ENCODE data around the gene BMPER. TPM values are rescaled to one million over a fixed set of nuclear protein-coding genes. Genes with fewer than 3 reads are reported as not detected.

BMPER gene
- total RNA-seq, 1 donor from 2014 or later, result 10.2 TPM

DNA sequence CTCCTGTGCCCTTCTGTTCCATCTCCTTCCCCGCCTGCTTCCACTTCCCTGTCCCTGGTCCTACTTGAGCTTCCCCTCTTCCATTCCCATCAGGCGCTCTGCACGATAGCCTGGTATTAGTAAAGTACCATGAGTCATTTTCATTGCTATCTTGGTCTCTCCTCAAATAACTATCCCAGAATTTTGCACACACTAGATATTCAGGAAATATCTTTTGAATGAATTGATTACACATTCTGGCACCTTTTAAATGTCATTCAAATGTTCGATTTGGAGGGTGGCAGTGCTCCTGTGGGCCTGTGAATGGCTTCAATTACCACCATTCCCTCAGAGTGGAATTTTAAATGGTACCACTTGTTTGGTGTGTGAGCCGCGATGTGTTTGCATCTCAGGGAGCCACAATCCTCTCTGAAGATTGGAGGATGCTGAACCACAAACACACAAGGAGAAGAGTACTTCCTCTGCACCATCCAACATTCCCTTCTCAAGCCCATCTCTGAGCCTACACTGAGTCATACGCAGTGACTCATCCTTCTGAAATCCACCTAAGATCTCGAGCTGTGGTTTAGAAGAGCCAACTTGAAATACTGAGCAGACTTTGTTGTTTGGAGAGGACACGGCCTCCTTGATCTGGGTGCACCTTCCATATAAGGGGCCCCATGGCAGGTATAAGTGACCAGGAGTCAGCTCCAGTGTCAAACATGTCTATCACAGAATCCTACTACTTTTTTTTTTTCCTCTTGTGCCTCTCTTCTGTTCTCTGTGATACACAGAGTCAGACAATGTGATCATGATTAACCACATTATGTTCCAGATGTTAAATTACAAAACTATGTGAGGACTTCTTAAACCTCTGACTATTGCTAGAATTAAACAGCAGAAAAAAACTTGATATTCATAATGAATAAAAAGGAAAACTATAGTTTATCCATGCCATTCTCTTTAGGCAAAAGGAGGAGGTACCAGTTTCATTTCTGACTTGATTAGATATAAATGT is 81.9 kb downstream of the BMPER start:
- Mint-ChIP-seq H3K4me3 (no peak overlapping the region), H3K4me1 (ENCODE audit: unreplicated experiment) (peaks cover 5% of the 10 kb centered on the region), H3K27me3 (peaks cover 2% of the 10 kb centered on the region), H3K9me3 (no peaks in the 10 kb centered on the region), H3K27ac (no peak overlapping the region), H3K36me3 (no peaks in the 10 kb centered on the region)
- TF ChIP-seq, protein P1, sequence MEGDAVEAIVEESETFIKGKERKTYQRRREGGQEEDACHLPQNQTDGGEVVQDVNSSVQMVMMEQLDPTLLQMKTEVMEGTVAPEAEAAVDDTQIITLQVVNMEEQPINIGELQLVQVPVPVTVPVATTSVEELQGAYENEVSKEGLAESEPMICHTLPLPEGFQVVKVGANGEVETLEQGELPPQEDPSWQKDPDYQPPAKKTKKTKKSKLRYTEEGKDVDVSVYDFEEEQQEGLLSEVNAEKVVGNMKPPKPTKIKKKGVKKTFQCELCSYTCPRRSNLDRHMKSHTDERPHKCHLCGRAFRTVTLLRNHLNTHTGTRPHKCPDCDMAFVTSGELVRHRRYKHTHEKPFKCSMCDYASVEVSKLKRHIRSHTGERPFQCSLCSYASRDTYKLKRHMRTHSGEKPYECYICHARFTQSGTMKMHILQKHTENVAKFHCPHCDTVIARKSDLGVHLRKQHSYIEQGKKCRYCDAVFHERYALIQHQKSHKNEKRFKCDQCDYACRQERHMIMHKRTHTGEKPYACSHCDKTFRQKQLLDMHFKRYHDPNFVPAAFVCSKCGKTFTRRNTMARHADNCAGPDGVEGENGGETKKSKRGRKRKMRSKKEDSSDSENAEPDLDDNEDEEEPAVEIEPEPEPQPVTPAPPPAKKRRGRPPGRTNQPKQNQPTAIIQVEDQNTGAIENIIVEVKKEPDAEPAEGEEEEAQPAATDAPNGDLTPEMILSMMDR (conservative IDR thresholded peaks at IDR 0.05), result no peak
- no peak for DNase-seq (ENCODE audit: extremely low spot score, unreplicated experiment)

DNA sequence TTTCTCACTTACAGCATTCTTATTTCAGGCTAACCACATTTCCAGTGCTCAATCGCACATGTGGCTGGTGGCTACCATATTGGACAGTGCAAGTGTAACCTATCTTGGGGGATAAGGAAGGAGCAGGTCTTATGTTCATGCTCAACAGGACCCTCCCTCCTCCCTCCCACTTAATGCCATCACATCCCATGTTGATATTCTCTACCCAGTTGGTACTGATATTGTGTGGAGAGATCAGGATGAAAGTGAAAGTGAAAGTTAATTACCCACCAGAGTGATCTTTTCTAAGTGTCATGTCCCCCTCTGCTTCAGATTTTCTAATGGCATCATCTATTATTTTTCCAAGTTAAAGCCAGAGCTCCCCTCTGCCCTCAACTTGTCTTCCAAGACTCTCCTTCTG is 91.6 kb downstream of the BMPER start:
- no peak overlapping the region for H3K4me3 Mint-ChIP-seq
- no peaks in the 10 kb centered on the region for H3K27me3 Mint-ChIP-seq
- no peak for DNase-seq (ENCODE audit: extremely low spot score, unreplicated experiment)
- peaks cover 5% of the 10 kb centered on the region for H3K9me3 Mint-ChIP-seq
- TF ChIP-seq, protein P1 (conservative IDR thresholded peaks at IDR 0.05), result no peak
- H3K4me1 Mint-ChIP-seq (ENCODE audit: unreplicated experiment), result no peaks in the 10 kb centered on the region
- H3K36me3 Mint-ChIP-seq, result no peaks in the 10 kb centered on the region
- H3K27ac Mint-ChIP-seq, result no peak overlapping the region

DNA sequence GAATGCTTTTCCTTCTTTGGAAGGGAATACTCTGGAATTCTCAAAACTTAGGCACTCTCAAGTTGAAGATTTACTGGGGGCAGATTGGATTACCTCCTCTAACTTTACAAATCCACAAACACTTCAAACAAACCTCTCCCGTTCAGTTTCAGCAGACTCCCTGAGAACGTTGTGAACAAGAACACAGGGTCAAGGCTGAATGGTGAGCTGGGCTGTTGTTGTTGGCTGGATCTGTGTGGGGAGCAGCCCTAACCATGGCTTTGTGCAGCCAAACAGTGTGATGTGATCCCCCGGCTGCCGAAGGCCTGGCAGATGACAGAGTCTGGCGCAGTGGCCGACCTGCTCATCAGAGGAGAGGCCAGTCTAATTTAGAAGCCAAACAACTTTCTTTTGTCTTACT is 93.1 kb downstream of the BMPER start:
- peaks cover 5% of the 10 kb centered on the region for H3K9me3 Mint-ChIP-seq
- H3K36me3 Mint-ChIP-seq, result no peaks in the 10 kb centered on the region
- H3K4me1 Mint-ChIP-seq (ENCODE audit: unreplicated experiment), result no peaks in the 10 kb centered on the region
- DNase-seq (ENCODE audit: extremely low spot score, unreplicated experiment), result no peak
- H3K27ac Mint-ChIP-seq, result no peak overlapping the region
- no peaks in the 10 kb centered on the region for H3K27me3 Mint-ChIP-seq
- no peak overlapping the region for H3K4me3 Mint-ChIP-seq
- TF ChIP-seq, protein P1 (conservative IDR thresholded peaks at IDR 0.05), result no peak

DNA sequence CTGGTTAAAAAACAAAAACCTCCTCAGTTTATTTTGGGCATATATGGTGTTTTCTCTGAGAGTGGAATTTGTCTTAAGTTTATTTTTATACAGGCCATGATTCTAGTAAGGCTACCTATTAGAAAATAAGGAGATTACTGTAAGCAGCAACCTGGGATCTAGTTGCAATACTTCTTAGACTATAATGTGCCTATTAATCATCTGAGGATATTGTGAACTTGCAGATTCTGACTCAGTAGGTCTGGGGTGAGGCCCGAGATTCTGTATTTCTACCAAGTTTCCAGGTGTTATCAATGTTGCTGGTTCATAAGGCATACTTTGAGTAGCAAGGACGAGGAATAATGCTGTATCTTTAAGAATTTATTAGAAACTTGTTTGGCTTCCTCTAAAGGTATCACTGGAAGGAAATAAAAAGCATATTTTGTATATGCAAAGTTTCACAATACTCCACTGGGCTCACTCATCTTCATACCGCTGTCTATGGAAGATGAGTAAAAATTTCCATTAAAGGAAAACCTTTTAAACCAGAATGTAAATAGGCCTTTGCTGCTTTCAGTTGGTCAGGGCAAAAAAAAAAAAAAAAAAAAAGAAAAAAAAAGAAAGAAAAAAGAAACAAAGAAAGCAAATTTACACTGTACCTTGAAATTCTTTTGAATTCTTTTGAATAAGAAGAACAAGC is 105.8 kb downstream of the BMPER start:
- Mint-ChIP-seq H3K27me3 (no peaks in the 10 kb centered on the region), H3K4me1 (ENCODE audit: unreplicated experiment) (peaks cover 8% of the 10 kb centered on the region), H3K36me3 (no peaks in the 10 kb centered on the region), H3K27ac (no peak overlapping the region), H3K9me3 (no peaks in the 10 kb centered on the region), H3K4me3 (no peak overlapping the region)
- TF ChIP-seq, protein P1 (conservative IDR thresholded peaks at IDR 0.05), result no peak
- no peak for DNase-seq (ENCODE audit: extremely low spot score, unreplicated experiment)

DNA sequence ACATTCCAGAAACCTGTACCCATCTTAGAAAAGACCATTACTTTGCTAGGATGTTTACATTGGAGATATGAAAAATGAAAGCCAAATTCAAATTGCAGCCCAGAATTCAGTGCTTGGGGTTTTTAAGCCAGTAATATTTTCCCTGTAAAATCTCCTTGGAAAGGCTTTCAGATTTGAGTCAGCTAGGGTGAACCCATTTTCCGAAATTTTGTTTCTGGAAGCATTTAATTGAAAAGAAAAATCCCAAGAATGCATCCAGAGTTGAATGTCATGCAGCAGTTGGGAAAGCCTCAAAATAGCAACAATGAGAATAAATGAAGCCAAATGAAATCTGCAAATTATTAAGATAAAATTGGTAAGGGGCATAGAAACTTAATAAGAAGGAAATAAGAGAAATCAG is 106.4 kb downstream of the BMPER start:
- Mint-ChIP-seq H3K4me1 (ENCODE audit: unreplicated experiment) (peaks cover 8% of the 10 kb centered on the region), H3K27me3 (no peaks in the 10 kb centered on the region), H3K36me3 (no peaks in the 10 kb centered on the region), H3K4me3 (no peak overlapping the region), H3K27ac (no peak overlapping the region), H3K9me3 (no peaks in the 10 kb centered on the region)
- DNase-seq (ENCODE audit: extremely low spot score, unreplicated experiment), result no peak
- TF ChIP-seq, protein P1 (conservative IDR thresholded peaks at IDR 0.05), result no peak
